Brain microvascular endothelial cell (primary cell): ENCODE data around the gene EYS.

Source experiments
- DNase-seq: peaks from one replicate; pipeline ENCODE4 v3.0.0-alpha.2; 2020
- H3K27ac ChIP-seq: fragments of 250-450 bp; sonication (Bioruptor Pico); 2 replicates; pipeline ENCODE4 v1.5.1; 2020; ENCODE audit warnings: mild to moderate bottlenecking, moderate library complexity
- H3K27me3 ChIP-seq: fragments of 250-450 bp; sonication (Bioruptor Pico); replicated peaks from 2 replicates; pipeline ENCODE4 v1.5.1; 2020; ENCODE audit warnings: mild to moderate bottlenecking
- H3K36me3 ChIP-seq: fragments of 250-450 bp; sonication (Bioruptor Pico); replicated peaks from 2 replicates; pipeline ENCODE4 v1.5.1; 2020; ENCODE audit warnings: mild to moderate bottlenecking
- H3K4me3 ChIP-seq: 2 replicates; pipeline ENCODE4 v1.5.1; 2011; ENCODE audit warnings: low read depth, mild to moderate bottlenecking, control low read depth, low read length, moderate library complexity
- CTCF ChIP-seq: IDR thresholded peaks from 2 replicates; pipeline ENCODE4 v1.5.1; 2011; ENCODE audit warnings: low read depth, mild to moderate bottlenecking, moderate library complexity, low read length, control low read depth, inconsistent platforms; ENCODE audit errors: missing control alignments
- in situ Hi-C: cut with HindIII; loops from 2 replicates; pipeline ENCODE4 v1.10.0; 2017; ENCODE audit warnings: low sequenced_read_pairs, low pct_ligation_motif_present

Gene EYS

DNA sequence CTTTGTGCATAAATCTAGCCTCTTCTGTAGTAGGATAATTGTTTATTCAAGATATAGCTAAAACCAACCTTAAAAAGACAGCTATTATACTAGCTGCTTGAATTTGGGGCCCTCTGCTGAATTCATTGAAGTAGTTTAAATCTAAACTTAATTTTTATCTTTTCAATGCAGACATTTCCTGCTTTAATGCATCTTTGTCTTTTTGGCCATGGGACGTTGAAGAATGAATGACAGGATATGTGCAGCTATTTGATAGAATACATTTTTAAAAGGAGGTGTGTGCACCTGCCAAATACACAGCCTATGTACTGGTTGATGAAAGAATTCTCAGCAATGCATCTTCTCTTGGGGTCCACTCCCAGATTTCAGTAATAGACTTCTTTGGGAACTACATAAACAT, 1546.5 kb downstream of the EYS start:
- in situ Hi-C loops, result no loop called here

DNA sequence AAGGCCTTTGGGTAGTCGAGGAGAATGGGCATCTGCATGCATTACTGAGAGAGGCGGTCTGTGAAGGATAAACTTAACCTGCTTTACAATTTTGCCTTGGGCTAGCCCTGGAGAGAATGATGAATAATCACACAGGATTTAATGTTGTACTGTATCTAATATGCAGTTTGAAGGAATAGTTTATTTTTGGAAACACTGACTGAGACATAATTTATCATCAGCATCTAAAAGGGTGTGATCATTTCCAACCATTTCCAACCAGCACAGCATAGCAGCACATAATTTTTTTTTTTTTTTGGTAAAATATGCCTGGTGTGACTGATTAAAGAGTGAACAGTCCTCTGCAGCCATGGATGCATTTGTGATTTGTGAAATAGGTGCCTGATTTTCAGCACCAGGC, 1552.0 kb downstream of the EYS start:
- Histone ChIP-seq H3K27ac (no peak overlapping the region), H3K36me3 (no peaks in the 10 kb centered on the region), H3K27me3 (no peaks in the 10 kb centered on the region), H3K4me3 (no peak overlapping the region)
- in situ Hi-C loops, result no loop called here
- no peak for TF ChIP-seq CTCF
- DNase-seq, result no peak

More for the DNA sequence above, 1546.5 kb downstream of the EYS start:
- Histone ChIP-seq H3K27me3 (no peaks in the 10 kb centered on the region), H3K27ac (no peak overlapping the region), H3K4me3 (no peak overlapping the region), H3K36me3 (no peaks in the 10 kb centered on the region)
- DNase-seq, result no peak
- no peak for TF ChIP-seq CTCF

- DNase-seq, result no peak
- H3K36me3 ChIP-seq, result no peaks in the 10 kb centered on the region
- no peak overlapping the region for H3K4me3 ChIP-seq
- in situ Hi-C loops, result no loop called here
- H3K27ac ChIP-seq, result no peak overlapping the region
- no peaks in the 10 kb centered on the region for H3K27me3 ChIP-seq
- no peak for TF ChIP-seq CTCF
These were observed 1560.2 kb downstream of the EYS start for GRCh38 chr6:64146876-64147275.

- TF ChIP-seq CTCF, result no peak
- Histone ChIP-seq H3K27me3 (no peaks in the 10 kb centered on the region), H3K4me3 (no peak overlapping the region), H3K36me3 (no peaks in the 10 kb centered on the region), H3K27ac (no peak overlapping the region)
- in situ Hi-C loops, result no loop called here
- no peak for DNase-seq
These were observed 1560.9 kb downstream of the EYS start for GRCh38 chr6:64146094-64146493.

DNA sequence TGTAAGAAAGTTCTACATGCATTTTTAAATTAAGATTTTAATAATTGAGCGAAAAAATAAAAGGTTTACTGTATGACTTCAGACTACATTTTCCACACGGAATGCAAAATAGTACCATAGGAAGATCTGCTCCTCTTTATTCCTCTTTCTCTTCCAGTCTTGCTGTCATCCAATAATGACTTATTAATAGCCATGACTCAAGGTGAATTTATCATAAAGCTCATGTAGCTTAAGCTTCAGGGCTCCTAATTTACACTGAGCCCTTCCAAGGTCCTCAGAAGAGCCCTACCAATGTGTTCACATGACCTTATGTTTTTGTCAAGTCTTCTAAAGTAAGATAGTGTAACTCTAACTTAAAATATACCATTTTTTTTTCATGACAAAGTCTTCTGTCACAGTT, 1561.4 kb downstream of the EYS start:
- Histone ChIP-seq H3K36me3 (no peaks in the 10 kb centered on the region), H3K4me3 (no peak overlapping the region), H3K27ac (no peak overlapping the region), H3K27me3 (no peaks in the 10 kb centered on the region)
- no peak for TF ChIP-seq CTCF
- in situ Hi-C loops, result no loop called here
- DNase-seq, result no peak

GRCh38 chr6:64143101-64143500, 1563.9 kb downstream of the EYS start:
- in situ Hi-C loops, result no loop called here
- TF ChIP-seq CTCF, result no peak

More at GRCh38 chr6:64143101-64143500, 1563.9 kb downstream of the EYS start:
- Histone ChIP-seq H3K27ac (no peak overlapping the region), H3K4me3 (no peak overlapping the region), H3K27me3 (no peaks in the 10 kb centered on the region), H3K36me3 (no peaks in the 10 kb centered on the region)
- DNase-seq, result no peak
